Measurements from ENCODE around the gene ZSCAN5C. TPM values are rescaled to one million over a fixed set of nuclear protein-coding genes. Genes with fewer than 3 reads are reported as not detected.

Gene ZSCAN5C
- total RNA-seq, 2 donors from 2014 or later: not detected

DNA sequence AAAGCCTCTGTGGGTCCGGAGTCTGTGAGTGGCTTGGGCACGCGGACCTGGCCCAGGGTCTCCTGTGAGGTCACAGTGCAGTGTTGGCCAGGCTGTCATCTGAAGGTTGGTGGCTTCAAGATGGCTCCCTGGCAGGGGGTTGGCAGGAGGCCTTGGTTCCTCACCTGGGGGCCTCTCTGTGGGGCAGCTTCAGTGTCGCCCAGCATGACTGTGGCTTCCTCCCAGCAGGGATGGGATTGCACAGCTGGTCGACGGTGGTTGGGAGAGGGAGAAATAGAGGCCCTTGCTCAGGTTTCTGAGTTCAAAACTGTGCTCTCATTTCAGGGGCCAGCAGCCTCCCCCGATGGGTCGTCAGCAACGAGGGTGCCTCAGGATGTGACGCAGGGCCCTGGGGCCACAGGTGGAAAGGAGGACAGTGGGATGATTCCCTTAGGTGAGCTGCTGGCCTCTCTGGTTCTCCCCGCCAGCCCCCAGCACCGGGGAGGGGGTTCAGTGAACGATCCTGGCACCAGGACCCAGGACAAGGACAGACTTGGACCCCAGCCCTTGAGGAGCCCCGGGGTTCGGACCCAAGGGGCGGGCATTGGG is 43.8 kb upstream of the ZSCAN5C start:
- Histone ChIP-seq H3K36me3 (peaks cover 32% of the 10 kb centered on the region), H3K27me3 (no peaks in the 10 kb centered on the region), H3K9me3 (no peaks in the 10 kb centered on the region), H3K4me3 (no peak overlapping the region), H3K4me1 (peaks cover 0 to under 1% of the 10 kb centered on the region in 2 donors), H3K27ac (no peak overlapping the region)
- TF ChIP-seq, protein P1, sequence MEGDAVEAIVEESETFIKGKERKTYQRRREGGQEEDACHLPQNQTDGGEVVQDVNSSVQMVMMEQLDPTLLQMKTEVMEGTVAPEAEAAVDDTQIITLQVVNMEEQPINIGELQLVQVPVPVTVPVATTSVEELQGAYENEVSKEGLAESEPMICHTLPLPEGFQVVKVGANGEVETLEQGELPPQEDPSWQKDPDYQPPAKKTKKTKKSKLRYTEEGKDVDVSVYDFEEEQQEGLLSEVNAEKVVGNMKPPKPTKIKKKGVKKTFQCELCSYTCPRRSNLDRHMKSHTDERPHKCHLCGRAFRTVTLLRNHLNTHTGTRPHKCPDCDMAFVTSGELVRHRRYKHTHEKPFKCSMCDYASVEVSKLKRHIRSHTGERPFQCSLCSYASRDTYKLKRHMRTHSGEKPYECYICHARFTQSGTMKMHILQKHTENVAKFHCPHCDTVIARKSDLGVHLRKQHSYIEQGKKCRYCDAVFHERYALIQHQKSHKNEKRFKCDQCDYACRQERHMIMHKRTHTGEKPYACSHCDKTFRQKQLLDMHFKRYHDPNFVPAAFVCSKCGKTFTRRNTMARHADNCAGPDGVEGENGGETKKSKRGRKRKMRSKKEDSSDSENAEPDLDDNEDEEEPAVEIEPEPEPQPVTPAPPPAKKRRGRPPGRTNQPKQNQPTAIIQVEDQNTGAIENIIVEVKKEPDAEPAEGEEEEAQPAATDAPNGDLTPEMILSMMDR (IDR thresholded peaks at IDR 0.05): no peak
- no peak for DNase-seq (ENCODE audit: low spot score)

DNA sequence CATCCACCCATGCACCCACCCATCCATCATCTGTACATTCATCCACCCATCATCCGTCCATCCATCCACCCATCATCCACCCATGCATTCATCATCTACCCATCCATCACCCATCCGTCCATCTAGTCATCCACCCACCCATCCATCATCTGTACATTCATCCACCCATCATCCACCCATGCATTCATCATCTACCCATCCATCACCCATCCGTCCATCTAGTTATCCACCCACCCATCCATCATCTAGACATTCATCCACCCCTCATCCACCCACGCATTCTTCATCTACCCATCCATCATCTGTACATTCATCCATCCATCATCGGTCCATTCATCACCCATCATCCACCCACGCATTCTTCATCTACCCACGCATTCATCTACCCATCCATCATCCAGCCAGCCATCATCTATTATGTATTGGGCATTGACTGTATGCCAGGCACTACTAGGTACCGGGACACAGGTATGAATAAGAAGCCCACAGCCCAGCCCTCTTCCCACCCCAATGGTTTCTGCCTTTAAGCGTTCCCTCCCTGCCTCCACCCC is 43.0 kb upstream of the ZSCAN5C start:
- Histone ChIP-seq H3K36me3 (peaks cover 30% of the 10 kb centered on the region), H3K27me3 (no peaks in the 10 kb centered on the region)
- no peak for DNase-seq (ENCODE audit: low spot score)

DNA sequence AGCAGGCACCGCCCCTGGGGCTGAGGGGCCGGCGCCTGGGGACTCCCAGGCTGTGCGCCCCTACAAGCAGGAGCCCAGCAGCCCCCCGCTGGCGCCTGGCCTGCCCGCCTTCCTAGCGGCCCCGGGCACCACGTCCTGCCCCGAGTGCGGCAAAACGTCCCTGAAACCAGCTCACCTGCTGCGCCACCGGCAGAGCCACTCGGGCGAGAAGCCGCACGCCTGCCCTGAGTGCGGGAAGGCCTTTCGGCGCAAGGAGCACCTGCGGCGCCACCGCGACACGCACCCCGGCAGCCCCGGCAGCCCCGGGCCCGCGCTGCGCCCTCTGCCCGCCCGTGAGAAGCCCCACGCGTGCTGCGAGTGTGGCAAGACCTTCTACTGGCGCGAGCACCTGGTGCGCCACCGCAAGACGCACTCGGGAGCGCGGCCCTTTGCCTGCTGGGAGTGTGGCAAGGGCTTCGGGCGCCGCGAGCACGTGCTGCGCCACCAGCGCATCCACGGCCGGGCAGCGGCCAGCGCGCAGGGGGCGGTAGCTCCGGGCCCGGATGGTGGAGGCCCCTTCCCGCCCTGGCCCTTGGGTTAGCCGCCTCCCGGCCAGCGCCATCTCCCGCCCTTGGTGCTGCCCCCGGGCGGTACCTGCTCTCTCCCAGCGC is 42.3 kb upstream of the ZSCAN5C start:
- Histone ChIP-seq H3K27me3 (no peaks in the 10 kb centered on the region), H3K27ac (no peak overlapping the region), H3K9me3 (no peaks in the 10 kb centered on the region), H3K4me1 (no peaks in the 10 kb centered on the region), H3K36me3 (peaks cover 23% of the 10 kb centered on the region), H3K4me3 (no peak overlapping the region)
- TF ChIP-seq, protein P1 (IDR thresholded peaks at IDR 0.05): no peak
- no peak for DNase-seq (ENCODE audit: low spot score)

More for the DNA sequence above, 43.0 kb upstream of the ZSCAN5C start:
- no peak overlapping the region for H3K4me3 ChIP-seq
- H3K9me3 ChIP-seq: no peaks in the 10 kb centered on the region
- H3K27ac ChIP-seq: no peak overlapping the region
- TF ChIP-seq, protein P1 (IDR thresholded peaks at IDR 0.05): no peak
- no peaks in the 10 kb centered on the region for H3K4me1 ChIP-seq

GRCh38 chr19:56161534-56161933 is 40.5 kb upstream of the ZSCAN5C start:
- no peaks in the 10 kb centered on the region for H3K9me3 ChIP-seq
- H3K27me3 ChIP-seq: no peaks in the 10 kb centered on the region
- DNase-seq (ENCODE audit: low spot score): no peak
- no peak overlapping the region for H3K27ac ChIP-seq
- no peak overlapping the region for H3K4me3 ChIP-seq
- H3K4me1 ChIP-seq: no peaks in the 10 kb centered on the region
- H3K36me3 ChIP-seq: peaks cover 22% of the 10 kb centered on the region
- TF ChIP-seq, protein P1 (IDR thresholded peaks at IDR 0.05): no peak

GRCh38 chr19:56162258-56162657 is 39.8 kb upstream of the ZSCAN5C start:
- TF ChIP-seq, protein P1 (IDR thresholded peaks at IDR 0.05): no peak
- no peak overlapping the region for H3K27ac ChIP-seq
- H3K4me3 ChIP-seq: no peak overlapping the region
- no peaks in the 10 kb centered on the region for H3K4me1 ChIP-seq
- no peaks in the 10 kb centered on the region for H3K9me3 ChIP-seq
- no peaks in the 10 kb centered on the region for H3K27me3 ChIP-seq
- no peak for DNase-seq (ENCODE audit: low spot score)
- peaks cover 22% of the 10 kb centered on the region for H3K36me3 ChIP-seq

All from right atrium auricular region (tissue), 2 donors.